Activated T-cell treated with anti-CD3 and anti-CD28 coated beads, Interleukin-2, amount 50 U/mL, for 72 hours (primary cell): ENCODE results near the gene GUCY2D. TPM values are rescaled to one million over a fixed set of nuclear protein-coding genes. Genes with fewer than 3 reads are reported as not detected.

Source experiments
- ATAC-seq, 2 donors: fragments of 150-1000 bp; cut with Tn5 transposase; replicated peaks in 1 of 2; 2 replicates each; pipeline ENCODE4 v1.10.0; 2021; ENCODE audit warnings: moderate library complexity in 2 of 2, mild to moderate bottlenecking in 1 of 2
- DNase-seq, 2 donors: peaks; one replicate each; pipeline ENCODE4 v3.0.0; 2021 to 2022; ENCODE audit warnings: mixed read lengths in 1 of 2
- H3K27ac Mint-ChIP-seq: one replicate; pipeline ENCODE4 v1.8.0; 2022; ENCODE audit warnings: mild to moderate bottlenecking, moderate library complexity, mixed read lengths
- H3K27me3 Mint-ChIP-seq: one replicate; pipeline ENCODE4 v1.8.0; 2022; ENCODE audit warnings: low read depth, mixed read lengths
- H3K36me3 Mint-ChIP-seq, 2 donors: one replicate each; pipeline ENCODE4 v1.8.0; 2022; ENCODE audit warnings: mixed read lengths in 2 of 2, mild to moderate bottlenecking in 1 of 2; ENCODE audit not compliant: insufficient read depth in 2 of 2
- H3K4me1 Mint-ChIP-seq: one replicate; pipeline ENCODE4 v1.8.0; 2022; ENCODE audit warnings: low read depth, mixed read lengths
- H3K4me3 Mint-ChIP-seq, 2 donors: one replicate each; pipeline ENCODE4 v1.8.0; 2022; ENCODE audit warnings: mild to moderate bottlenecking in 2 of 2, mixed read lengths in 2 of 2, moderate library complexity in 2 of 2
- H3K9me3 Mint-ChIP-seq, 2 donors: one replicate each; pipeline ENCODE4 v1.8.0; 2022; ENCODE audit warnings: mixed read lengths in 2 of 2
- total RNA-seq, 2 donors: library from RNA; stranded (reverse); gene quantifications; one replicate each; pipeline ENCODE4 v1.2.3, GENCODE V29; 2022

GUCY2D gene
- total RNA-seq, 2 donors from 2014 or later, result 0.34 TPM; not detected in 1

GRCh38 chr17:8025176-8025911, 22.9 kb downstream of the GUCY2D start:
- no peak for DNase-seq
- ATAC-seq, result no peak
- H3K9me3 Mint-ChIP-seq, result no peaks in the 10 kb centered on the region
- peaks cover 29% of the 10 kb centered on the region for H3K27me3 Mint-ChIP-seq
- no peak overlapping the region for H3K4me3 Mint-ChIP-seq
- H3K27ac Mint-ChIP-seq, result no peak overlapping the region
- peaks cover 5% of the 10 kb centered on the region for H3K4me1 Mint-ChIP-seq
- H3K36me3 Mint-ChIP-seq, result no peaks in the 10 kb centered on the region

- H3K27me3 Mint-ChIP-seq, result peaks cover 29% of the 10 kb centered on the region
- ATAC-seq, result no peak
- H3K4me1 Mint-ChIP-seq, result no peaks in the 10 kb centered on the region
- no peak overlapping the region for H3K4me3 Mint-ChIP-seq
- no peaks in the 10 kb centered on the region for H3K36me3 Mint-ChIP-seq
- no peak for DNase-seq
- H3K27ac Mint-ChIP-seq, result no peak overlapping the region
- H3K9me3 Mint-ChIP-seq, result no peaks in the 10 kb centered on the region
These were observed 26.7 kb downstream of the GUCY2D start for GRCh38 chr17:8029121-8029520.

- no peak for ATAC-seq
- Mint-ChIP-seq H3K4me1 (no peaks in the 10 kb centered on the region), H3K27me3 (peaks cover 29% of the 10 kb centered on the region), H3K27ac (no peak overlapping the region), H3K4me3 (no peak overlapping the region), H3K9me3 (no peaks in the 10 kb centered on the region), H3K36me3 (no peaks in the 10 kb centered on the region)
- DNase-seq, result no peak
These were observed 28.8 kb downstream of the GUCY2D start for GRCh38 chr17:8031261-8031661.

GRCh38 chr17:8031950-8032349, 29.5 kb downstream of the GUCY2D start:
- ATAC-seq (no peak), DNase-seq (no peak)
- Mint-ChIP-seq H3K4me3 (no peak overlapping the region), H3K4me1 (no peaks in the 10 kb centered on the region), H3K27ac (no peak overlapping the region), H3K36me3 (no peaks in the 10 kb centered on the region), H3K9me3 (no peaks in the 10 kb centered on the region), H3K27me3 (peaks cover 27% of the 10 kb centered on the region)

- Mint-ChIP-seq H3K9me3 (no peaks in the 10 kb centered on the region), H3K27me3 (peaks cover 25% of the 10 kb centered on the region), H3K4me1 (no peaks in the 10 kb centered on the region), H3K4me3 (no peak overlapping the region), H3K27ac (no peak overlapping the region), H3K36me3 (no peaks in the 10 kb centered on the region)
- DNase-seq (no peak), ATAC-seq (no peak)
These were observed 30.0 kb downstream of the GUCY2D start for GRCh38 chr17:8032442-8032841.

- Mint-ChIP-seq H3K27ac (no peak within 1 kb of the TSS), H3K27me3 (peaks cover 32% of the 10 kb centered on the region), H3K4me3 (no peak within 1 kb of the TSS), H3K9me3 (no peaks in the 10 kb centered on the region), H3K36me3 (no peaks in the 10 kb centered on the region), H3K4me1 (peaks cover 4% of the 10 kb centered on the region)
- DNase-seq (peak in 1 of 2 donors; percentile 18), ATAC-seq (peak in 1 of 2 donors; percentile 23)
These were observed 36.7 kb downstream of the GUCY2D start, which contains the start of gene ALOX15B for GRCh38 chr17:8038954-8039610. TSS of gene ALOX15B (plus strand) at chr17:8039059. CDS start at chr17:8039156, 97 bp downstream.

GRCh38 chr17:8039611-8040168, 37.3 kb downstream of the GUCY2D start:
- no peaks in the 10 kb centered on the region for H3K9me3 Mint-ChIP-seq
- ATAC-seq, result no peak
- no peak for DNase-seq
- no peaks in the 10 kb centered on the region for H3K36me3 Mint-ChIP-seq
- peaks cover 4% of the 10 kb centered on the region for H3K4me1 Mint-ChIP-seq
- no peak overlapping the region for H3K4me3 Mint-ChIP-seq
- no peak overlapping the region for H3K27ac Mint-ChIP-seq
- H3K27me3 Mint-ChIP-seq, result peaks cover 32% of the 10 kb centered on the region

- no peaks in the 10 kb centered on the region for H3K9me3 Mint-ChIP-seq
- peaks cover 4% of the 10 kb centered on the region for H3K4me1 Mint-ChIP-seq
- H3K27ac Mint-ChIP-seq, result no peak overlapping the region
- no peaks in the 10 kb centered on the region for H3K36me3 Mint-ChIP-seq
- no peak overlapping the region for H3K4me3 Mint-ChIP-seq
- ATAC-seq, result peak; percentile 51 to 64
- DNase-seq, result peak; percentile 46 to 47
- peaks cover 32% of the 10 kb centered on the region for H3K27me3 Mint-ChIP-seq
These were observed 39.0 kb downstream of the GUCY2D start for GRCh38 chr17:8041249-8041928.

GRCh38 chr17:8041979-8042378, 39.6 kb downstream of the GUCY2D start:
- no peaks in the 10 kb centered on the region for H3K36me3 Mint-ChIP-seq
- peaks cover 4% of the 10 kb centered on the region for H3K4me1 Mint-ChIP-seq
- no peak overlapping the region for H3K27ac Mint-ChIP-seq
- peaks cover 32% of the 10 kb centered on the region for H3K27me3 Mint-ChIP-seq
- ATAC-seq, result no peak
- no peaks in the 10 kb centered on the region for H3K9me3 Mint-ChIP-seq
- H3K4me3 Mint-ChIP-seq, result no peak overlapping the region
- no peak for DNase-seq

DNA sequence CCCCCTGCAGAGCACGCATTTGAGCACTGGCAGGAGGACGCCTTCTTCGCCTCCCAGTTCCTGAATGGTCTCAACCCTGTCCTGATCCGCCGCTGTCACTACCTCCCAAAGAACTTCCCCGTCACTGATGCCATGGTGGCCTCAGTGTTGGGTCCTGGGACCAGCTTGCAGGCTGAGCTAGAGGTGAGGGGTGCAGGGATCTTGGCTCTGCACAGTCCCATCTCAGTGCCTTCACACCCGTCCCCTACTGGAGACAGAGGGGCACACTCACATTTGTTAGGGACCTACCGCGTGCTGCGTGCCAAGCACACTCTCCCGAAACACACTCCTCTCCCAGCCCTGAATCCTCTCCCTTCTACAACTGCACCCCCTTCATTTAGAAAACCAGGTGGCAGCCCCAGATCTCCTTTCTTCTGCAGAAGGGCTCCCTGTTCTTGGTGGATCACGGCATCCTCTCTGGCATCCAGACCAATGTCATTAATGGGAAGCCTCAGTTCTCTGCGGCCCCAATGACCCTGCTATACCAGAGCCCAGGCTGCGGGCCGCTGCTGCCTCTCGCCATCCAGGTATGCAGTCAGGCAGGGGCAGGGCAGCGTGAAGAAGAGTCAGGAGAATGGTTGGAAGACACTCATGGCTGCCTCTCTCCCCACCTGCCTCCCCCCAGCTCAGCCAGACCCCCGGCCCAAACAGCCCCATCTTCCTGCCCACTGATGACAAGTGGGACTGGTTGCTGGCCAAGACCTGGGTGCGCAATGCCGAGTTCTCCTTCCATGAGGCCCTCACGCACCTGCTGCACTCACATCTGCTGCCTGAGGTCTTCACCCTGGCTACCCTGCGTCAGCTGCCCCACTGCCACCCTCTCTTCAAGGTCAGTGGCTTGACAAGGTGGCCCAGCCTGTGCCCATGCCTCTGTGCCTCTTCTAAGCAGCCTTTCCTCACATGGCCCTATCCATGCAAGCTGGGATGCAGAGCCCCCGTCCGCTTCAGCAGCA, 42.7 kb downstream of the GUCY2D start:
- Mint-ChIP-seq H3K4me3 (no peak overlapping the region), H3K27ac (no peak overlapping the region), H3K9me3 (no peaks in the 10 kb centered on the region), H3K4me1 (no peaks in the 10 kb centered on the region), H3K27me3 (peaks cover 13% of the 10 kb centered on the region), H3K36me3 (no peaks in the 10 kb centered on the region)
- no peak for DNase-seq
- no peak for ATAC-seq

DNA sequence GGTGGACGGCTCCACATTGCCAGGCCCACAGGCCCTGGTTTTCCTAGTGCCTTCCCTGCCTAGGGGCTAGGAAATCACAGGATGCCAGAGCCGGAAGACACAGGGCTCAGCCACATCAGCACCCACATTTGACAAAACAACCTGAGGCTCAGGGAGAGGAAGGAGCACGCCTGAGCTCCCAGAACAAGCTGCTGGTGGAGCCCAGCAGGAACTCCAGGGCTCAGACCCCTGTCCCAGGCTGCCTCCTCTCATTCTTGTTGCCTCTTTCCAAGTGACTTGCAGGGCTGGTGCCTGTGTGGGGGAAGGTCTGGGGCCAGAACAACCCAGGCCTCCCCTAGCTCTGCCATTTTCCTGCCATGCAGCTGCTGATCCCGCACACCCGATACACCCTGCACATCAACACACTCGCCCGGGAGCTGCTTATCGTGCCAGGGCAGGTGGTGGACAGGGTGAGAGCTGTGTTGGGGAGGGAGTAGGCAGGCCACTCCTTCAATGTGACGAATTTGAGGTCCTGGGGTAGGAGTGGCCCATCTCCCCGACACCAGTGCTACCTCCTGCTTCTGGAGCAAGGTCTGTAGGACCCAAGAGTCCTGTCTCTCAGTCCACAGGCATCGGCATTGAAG, 44.0 kb downstream of the GUCY2D start:
- H3K4me1 Mint-ChIP-seq, result no peaks in the 10 kb centered on the region
- H3K36me3 Mint-ChIP-seq, result no peaks in the 10 kb centered on the region
- no peak overlapping the region for H3K4me3 Mint-ChIP-seq
- H3K27ac Mint-ChIP-seq, result no peak overlapping the region
- no peaks in the 10 kb centered on the region for H3K9me3 Mint-ChIP-seq
- DNase-seq, result no peak
- H3K27me3 Mint-ChIP-seq, result no peaks in the 10 kb centered on the region
- no peak for ATAC-seq
